GM21515 (cell line): ENCODE results near the gene KCP.

ENCODE experiments used
- ATAC-seq: cut with Tn5 transposase; IDR thresholded peaks from one replicate; pipeline ENCODE4 v1.9.1; 2021; ENCODE audit not compliant: unreplicated experiment

Gene KCP

GRCh38 chr7:128859232-128860157, 51.0 kb downstream of the KCP start:
- no peak for ATAC-seq

GRCh38 chr7:128858380-128859231, 51.9 kb downstream of the KCP start:
- no peak for ATAC-seq

GRCh38 chr7:128856001-128856718, 54.3 kb downstream of the KCP start:
- no peak for ATAC-seq

GRCh38 chr7:128855559-128855958, 55.0 kb downstream of the KCP start:
- ATAC-seq: no peak

GRCh38 chr7:128854396-128854795, 56.1 kb downstream of the KCP start:
- ATAC-seq: no peak

GRCh38 chr7:128853799-128854198, 56.7 kb downstream of the KCP start:
- no peak for ATAC-seq

GRCh38 chr7:128852537-128853254, 57.8 kb downstream of the KCP start:
- no peak for ATAC-seq

GRCh38 chr7:128849804-128850490, 60.6 kb downstream of the KCP start:
- no peak for ATAC-seq

GRCh38 chr7:128849156-128849515, 61.4 kb downstream of the KCP start:
- ATAC-seq: no peak

- no peak for ATAC-seq
Observed at GRCh38 chr7:128848289-128849155, 62.0 kb downstream of the KCP start.

- ATAC-seq: no peak
Observed at GRCh38 chr7:128847721-128848211, 62.7 kb downstream of the KCP start.

- ATAC-seq: no peak
Observed at GRCh38 chr7:128846781-128847444, 63.6 kb downstream of the KCP start.

GRCh38 chr7:128845987-128846386, 64.5 kb downstream of the KCP start:
- ATAC-seq: no peak

GRCh38 chr7:128845475-128845874, 65.0 kb downstream of the KCP start:
- no peak for ATAC-seq

- ATAC-seq: no peak
Observed at GRCh38 chr7:128844777-128845311, 65.7 kb downstream of the KCP start.

GRCh38 chr7:128843938-128844621, 66.4 kb downstream of the KCP start:
- no peak for ATAC-seq
